Endothelial cell of umbilical vein (primary cell): ENCODE data around the gene DIP2C.

ENCODE experiments used
- CTCF ChIP-seq, 2 donors: IDR thresholded peaks; 1 replicate in 1 of 2; 2 replicates in 1 of 2; pipeline ENCODE4 v1.5.1; 2011; ENCODE audit warnings: low read length in 2 of 2, mild to moderate bottlenecking in 2 of 2, moderate library complexity in 2 of 2, control low read depth in 1 of 2, inconsistent platforms in 1 of 2, low read depth in 1 of 2; ENCODE audit not compliant: insufficient read depth in 1 of 2; ENCODE audit errors: extremely low read depth in 1 of 2
- POLR2A ChIP-seq: IDR thresholded peaks from 2 replicates; pipeline ENCODE4 v1.6.1; 2012; ENCODE audit warnings: low read depth, mild to moderate bottlenecking, control low read depth, low read length

- TF ChIP-seq POLR2A, result no peak
- TF ChIP-seq CTCF (IDR thresholded peaks at IDR 0.05; ENCODE audit: extremely low read depth in 1 of 2, insufficient read depth in 1 of 2, low read depth in 1 of 2, low read length in 2 of 2), result no peak
These were observed 165.5 kb downstream of the DIP2C start for GRCh38 chr10:523925-524324.
